ENCODE measurements around the gene MAPKAPK2.
"Not testable (repeated sequence)": the region's sequence is repeated elsewhere in the genome, so short reads cannot be mapped to it uniquely, and the experiment has no call there.

The MAPKAPK2 gene

DNA sequence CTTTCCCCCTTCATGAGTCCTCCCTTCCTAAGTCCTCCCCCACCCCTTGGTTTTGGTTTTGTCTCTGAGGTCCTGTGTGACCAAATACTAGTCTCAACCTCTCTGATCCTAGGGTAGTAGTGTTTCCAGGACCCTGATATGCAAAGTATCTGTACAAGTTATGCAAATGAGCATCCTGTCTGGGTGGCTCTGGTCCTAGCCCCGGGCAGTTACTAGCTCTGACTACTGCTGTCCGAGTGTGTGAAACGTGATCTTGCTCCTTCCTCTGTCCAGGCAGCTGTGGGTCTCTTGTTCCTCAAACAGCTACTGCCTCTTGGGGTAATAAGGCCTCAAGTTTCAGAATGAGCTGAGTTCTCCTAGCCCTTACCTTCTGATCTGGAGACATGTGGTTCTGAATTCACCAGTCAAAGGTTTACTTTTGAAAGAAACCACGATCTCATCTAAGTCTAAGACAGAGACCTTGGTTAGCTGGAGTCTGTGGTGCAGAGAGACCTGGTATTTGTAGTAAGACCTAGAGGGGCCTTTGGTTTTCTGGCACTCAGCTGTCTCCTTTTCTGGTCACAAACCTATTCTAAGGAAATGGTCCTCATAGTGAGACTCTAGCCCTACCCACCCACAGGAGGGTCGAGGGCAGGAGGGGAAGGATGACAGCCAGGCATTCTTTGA is 54.8 kb downstream of the MAPKAPK2 start:
- no peak for DNase-seq (ENCODE audit: low read depth in 2 of 2, low spot score in 1 of 2)

DNA sequence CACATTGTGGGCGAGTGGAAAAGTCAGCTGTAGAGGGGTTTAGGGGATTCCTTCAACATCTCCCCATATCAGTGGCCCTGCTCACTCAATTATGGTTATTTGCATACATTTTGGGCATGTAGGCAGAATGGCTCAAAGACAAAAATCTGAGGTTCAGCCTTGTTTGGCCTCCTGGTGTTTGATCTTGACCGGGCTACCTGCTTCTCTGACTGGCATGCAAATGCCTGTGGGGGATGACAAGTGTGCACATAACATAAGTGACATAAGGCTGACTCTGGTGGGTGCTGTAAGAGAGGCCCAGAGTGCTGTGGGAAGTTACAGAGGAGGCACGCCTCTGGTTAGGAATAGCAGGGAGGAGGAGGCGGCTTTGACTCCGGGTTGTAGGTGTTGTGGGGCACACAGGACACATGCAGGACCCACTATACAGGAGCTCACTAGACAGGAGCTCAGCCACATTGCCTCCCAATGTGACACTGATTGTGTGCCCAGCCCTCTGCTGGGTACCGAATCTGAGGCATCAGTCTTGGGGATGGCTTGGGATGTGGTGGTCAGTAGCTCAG is 56.5 kb downstream of the MAPKAPK2 start:
- no peak for DNase-seq (ENCODE audit: low read depth in 2 of 2, low spot score in 1 of 2)

DNA sequence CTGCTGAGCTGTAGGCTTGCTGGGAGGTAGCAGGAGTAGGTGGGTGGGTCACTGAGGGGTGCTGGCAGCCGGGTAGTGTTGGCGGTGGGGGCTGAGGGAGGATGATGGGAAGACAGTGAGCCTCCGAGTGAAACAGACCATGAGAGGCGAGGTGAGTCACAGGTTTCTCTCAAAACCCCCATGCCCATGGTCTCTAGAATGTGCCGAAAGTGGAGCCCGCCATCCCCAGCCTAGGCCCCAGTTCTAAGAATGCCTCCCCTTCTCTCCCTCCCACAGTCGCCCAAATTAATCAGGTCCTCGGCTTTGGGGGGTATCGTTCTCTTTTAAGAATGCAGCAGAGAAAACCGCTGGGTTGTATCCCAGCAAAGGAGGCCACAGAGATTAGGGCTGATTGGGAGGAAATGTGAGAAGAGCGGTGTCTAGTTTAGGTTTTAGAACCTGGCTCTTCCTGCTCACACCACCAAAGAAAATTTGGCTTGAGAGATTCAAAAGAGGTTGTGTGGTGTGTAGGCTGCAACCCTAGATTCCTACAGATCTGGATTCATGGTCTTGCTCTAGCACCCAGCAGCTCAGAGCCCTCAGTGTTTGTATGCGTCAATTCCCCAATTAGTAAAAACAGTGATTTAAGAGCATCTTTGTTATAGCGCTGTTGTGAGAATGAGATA is 58.1 kb downstream of the MAPKAPK2 start:
- DNase-seq (ENCODE audit: low read depth in 2 of 2, low spot score in 1 of 2) = no peak

DNA sequence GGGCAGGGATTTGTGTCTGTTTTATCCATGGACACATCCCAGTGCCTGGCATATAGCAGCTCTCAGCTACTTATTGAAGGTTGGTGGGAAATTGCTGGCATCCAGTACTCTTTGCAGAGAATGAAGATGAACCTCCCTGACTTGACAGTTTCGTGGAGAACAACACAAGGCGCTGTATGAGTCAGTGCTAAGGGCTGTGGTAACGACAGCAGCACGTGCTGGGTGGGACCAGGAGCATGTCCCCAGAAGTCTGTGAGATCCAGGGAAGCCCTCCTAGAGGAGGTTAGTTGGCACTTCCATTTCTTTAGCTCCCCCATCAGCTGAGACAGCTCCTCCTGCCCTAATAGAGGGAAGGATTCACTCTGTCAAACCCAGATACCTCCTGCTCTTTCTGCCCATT is 60.0 kb downstream of the MAPKAPK2 start:
- DNase-seq (ENCODE audit: low read depth in 2 of 2, low spot score in 1 of 2) = no peak

DNA sequence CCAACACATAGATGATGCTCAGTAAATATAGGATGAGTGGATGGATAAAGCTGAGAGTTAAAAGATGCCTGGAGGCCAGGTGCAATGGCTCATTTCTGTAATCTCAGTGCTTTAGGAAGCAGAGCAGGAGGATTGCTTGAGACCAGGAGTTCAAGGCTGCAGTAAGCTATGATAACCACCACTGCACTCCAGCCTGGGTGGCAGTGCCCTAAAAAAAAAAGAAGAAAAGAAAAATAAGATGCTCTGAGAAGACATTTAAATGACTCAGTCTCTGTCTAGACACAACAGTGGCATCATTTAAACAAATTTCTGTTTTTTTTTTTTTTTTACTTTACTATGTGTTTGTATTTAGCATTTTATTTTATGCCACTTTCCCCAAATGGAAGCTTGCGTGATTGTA is 60.6 kb downstream of the MAPKAPK2 start:
- no peak for DNase-seq (ENCODE audit: low read depth in 2 of 2, low spot score in 1 of 2)

DNA sequence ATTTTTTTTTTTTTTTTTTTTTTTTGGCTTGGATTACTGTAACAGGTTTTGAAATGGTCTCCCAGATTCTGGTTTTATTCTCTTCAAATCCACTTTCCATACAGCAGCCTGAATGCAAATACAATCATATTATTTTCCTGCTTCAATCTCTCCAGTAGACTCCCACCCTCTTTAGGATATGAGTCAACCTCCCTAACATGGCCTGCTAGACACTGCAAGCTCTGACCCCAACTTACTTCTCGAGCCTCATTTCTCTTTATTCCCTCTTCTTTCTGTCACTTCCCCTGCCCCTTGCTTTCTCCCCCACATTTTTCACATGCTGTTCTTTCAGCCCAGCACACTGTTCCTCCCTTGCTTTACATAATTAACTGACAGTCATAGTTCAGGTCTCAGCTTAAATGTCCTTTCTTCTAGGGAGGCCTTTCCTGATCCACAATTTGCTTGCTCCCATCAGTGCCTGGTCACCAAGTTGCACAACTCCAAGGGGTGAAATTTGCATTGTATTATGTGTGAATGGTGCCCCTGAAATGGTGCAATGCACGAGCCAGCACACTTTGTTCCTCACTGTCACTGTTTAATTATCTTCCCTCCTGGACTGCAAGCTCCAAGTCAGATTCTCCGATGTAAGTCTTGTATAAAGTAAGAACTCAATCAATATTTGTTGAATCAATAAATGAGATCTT is 63.8 kb downstream of the MAPKAPK2 start:
- DNase-seq (ENCODE audit: low read depth in 2 of 2, low spot score in 1 of 2) = no peak

DNA sequence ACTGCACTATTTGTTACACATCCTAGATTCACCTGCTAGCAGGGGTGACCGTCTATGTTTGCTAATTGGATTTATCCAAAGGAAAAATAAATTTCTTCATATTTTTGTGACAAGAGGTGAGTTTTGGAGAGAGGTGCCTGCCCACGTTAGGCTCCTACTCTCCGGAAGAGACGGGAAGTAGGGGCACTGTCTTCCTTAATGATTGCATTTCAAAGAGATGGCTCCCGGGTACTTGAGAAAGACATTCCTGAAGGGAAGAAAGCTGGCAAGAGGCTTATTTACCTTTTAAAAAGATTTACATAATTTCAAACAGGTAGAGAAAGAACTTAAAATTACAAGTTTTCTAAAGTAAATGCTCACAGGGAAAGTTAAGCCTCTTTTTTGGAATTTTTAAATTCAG is 67.2 kb downstream of the MAPKAPK2 start:
- DNase-seq (ENCODE audit: low read depth in 2 of 2, low spot score in 1 of 2) = no peak

DNA sequence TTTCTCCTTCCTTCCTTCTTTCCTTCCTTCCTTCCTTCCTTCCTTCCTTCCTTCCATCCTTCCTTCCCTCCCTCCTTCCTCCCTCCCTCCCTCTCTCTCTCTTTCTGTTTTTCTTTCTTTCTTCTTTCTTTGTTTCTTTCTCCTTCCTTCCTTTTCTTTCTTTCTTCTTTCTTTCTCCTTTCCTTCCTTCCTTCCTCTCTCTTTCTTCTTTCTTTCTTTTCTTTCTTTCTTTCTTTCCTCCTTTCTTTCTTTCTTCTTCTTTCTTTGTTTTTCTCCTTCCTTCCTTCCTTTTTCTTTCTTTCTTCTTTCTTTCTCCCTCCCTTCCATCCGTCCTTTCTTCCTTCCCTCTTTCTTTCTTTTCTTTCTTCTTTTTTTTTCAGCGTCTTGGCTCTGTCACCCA is 67.8 kb downstream of the MAPKAPK2 start:
- no peak for DNase-seq (ENCODE audit: low read depth in 2 of 2, low spot score in 1 of 2)

DNA sequence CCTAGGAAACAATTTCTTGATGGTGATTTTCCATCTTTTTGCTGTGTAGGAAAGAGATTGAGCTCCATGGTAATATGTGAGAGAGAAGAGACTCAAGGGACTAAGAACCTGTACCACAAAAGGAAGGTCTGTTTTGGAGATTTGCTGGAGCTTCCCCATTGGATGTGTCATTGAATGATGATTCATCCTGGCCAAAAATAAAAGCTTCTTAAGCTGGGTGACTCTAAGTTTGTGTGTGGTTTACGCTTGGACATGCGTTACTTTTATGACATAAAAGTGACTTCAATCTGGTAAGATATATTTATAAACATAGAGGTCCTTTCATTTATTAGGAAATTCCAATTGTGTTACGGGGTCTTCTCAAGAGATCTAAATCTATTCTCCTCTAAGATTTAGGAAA is 68.4 kb downstream of the MAPKAPK2 start:
- DNase-seq (ENCODE audit: low read depth in 2 of 2, low spot score in 1 of 2) = no peak

DNA sequence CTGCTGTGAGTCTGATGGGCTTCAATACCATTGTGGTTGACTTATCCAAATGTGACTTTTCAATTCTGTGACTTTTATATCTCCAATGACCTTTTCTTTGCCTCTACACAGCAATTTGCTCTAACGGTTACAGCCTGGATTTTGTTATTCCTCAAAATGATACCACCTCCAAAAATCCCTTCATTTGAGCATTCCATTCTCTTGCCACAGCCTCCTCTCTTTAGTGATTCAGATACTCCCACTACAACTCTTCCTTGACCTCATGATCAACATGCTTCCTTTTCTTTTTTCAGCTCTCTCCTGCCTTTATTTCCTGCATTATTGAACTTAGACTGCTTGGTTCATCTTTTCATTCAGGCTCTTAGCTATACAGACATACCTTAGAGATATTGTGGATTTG is 69.3 kb downstream of the MAPKAPK2 start:
- no peak for DNase-seq (ENCODE audit: low read depth in 2 of 2, low spot score in 1 of 2)

DNA sequence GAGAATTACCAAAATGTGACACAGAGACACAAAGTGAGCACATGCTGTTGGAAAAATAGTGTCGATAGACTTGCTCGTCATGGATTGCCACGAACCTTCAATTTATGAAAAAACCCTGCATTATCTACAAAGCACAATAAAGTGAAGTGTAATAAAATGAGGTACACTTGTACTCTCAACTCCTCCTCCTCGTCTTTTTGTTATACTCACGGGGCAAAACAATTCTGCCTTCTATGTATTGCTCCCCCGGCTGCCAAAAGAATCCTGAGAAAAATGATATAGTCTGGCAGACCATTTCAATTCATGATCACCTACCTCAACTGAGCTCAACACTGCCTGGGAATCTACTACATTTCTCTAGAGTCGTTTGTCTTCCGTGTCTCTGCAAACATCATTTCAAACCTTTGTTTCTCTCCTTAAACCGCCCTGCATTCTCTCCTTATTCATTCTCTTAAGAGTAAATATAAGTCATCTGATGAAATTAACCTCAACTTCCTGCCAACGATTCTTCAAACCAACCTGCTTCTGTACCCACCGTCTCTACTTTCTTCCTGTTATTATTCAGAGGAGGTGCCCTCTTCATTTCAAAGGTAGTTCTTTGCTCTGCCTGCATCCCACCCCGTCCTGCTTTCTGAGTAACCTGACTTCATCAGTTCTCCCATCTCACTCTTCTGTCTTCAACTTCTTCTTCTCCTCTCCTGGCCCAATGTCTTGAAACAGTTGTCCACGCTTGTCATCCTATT is 73.0 kb downstream of the MAPKAPK2 start:
- DNase-seq (ENCODE audit: low read depth in 2 of 2, low spot score in 1 of 2) = no peak

DNA sequence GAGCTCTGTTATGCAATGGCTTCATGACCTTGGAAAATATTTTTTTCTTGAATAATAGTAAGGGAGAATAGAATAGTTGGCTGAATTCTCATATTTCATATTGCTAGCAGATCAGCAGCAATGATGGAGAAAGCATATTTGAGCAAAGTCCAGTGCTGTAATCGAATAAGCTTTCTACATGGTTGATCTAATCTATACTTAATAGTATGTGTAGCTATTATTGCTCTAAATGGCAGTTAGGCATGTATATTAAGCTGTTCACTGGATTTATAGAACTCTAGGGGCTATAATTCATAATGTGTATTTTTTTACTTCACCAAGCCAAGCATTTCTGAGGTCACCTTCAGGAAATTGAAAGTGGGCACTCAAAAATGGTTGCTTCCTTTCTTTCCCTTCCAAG is 75.9 kb downstream of the MAPKAPK2 start:
- DNase-seq (ENCODE audit: low read depth in 2 of 2, low spot score in 1 of 2) = no peak

DNA sequence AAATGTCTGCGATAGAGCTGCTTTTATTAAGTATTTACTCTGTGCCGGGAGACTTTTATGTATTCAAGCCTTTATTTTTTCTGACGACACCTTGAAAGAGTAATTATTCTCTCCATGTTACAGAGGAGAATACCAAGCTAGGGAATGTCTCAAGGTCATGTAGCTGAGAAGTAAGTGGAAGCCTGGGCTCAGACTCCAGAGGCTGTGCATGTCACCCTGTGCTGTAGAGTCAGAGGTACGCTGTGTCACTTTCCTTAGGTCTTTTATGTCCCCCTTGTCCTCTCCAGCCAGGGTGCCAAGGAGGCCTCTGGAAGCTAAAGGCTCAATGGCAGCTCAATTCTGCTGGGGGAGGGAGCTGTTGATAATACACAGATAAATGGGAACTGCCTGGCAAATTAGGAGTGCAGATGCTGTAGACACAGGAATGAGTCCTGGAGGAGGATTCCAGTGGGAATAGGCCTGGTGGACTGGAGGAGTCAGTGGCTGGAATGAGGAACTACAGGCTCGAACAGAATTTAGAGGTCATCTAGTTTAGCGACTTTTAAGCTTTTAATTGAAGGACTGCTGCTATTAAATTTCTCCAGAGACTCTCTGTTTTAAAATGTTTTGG is 76.6 kb downstream of the MAPKAPK2 start:
- DNase-seq (ENCODE audit: low read depth in 2 of 2, low spot score in 1 of 2) = no peak

DNA sequence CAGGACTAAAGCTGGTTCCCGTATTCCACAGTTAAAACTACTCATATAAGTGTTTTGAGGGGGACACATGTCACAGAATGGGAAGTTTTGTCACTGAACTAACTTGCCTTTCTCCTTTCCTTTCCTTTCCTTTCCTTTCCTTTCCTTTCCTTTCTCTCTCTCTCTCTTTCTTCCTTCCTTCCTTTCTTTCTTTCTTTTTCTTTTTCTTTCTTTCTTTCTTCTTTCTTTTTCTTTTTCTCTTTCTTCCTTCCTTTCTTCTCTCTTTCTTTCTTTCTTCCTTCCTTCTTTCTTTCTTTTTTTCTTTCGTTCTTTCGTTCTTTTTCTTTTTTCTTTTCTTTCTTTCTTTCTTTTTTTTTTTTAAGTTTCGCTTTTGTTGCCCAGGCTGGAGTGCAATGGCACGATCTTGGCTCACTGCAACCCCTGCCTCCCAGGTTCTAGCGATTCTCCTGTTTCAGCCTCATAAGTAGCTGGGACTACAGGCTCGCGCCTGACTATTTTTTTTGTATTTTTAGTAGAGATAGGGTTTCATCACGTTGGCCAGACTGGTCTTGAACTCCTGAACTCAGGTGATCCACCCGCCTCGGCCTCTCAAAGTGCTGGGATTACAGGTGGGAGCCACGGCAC is 78.1 kb downstream of the MAPKAPK2 start:
- DNase-seq (ENCODE audit: low read depth in 2 of 2, low spot score in 1 of 2) = not testable (repeated sequence)

DNA sequence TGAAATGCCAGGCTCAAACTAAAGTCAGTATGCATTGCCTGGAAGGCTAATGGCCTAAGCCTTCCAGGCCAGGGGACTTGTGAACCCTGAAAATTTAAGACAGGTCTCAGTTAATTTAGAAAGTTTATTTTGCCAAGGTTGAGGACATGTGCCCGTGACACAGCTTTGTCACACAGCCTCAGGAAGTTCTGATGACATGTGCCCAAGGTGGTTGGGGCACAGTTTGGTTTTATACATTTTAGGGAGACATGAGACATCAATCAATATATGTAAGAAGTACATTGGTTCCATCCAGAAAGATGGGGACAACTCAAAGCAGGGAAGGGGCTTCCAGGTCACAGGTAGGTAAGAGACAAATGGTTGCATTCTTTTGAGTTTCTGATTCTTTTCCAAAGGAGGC is 81.1 kb downstream of the MAPKAPK2 start:
- DNase-seq (ENCODE audit: low read depth in 2 of 2, low spot score in 1 of 2) = not testable (repeated sequence)

DNA sequence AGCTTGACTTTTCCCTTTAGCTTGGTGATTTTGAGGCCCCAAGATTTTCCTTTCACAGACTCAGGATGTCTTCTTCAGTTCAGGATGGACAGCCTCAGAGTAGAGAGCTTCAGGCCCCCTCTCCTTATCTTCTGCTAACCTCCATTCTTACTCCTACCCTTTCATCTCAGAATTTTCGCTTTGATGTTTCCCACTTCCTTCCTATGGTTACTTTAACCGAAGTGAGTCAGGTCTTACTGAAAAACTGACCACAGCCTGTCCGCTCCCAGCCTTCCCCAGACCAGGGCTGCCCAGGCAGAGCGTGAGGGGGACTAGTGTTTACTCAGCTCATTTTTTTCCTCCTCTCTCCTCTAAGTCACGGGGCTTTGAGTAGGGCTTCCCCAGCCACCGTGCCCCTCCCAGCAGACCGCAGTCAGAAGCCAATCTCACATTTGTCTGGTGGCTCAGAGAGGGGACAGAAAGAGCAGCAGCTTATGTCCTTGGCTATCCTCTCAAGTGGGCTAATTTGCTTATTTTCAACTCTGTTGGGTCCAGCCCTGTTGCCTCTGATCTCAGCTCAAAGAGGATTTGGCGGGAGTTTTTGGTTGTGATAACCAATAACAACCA is 81.6 kb downstream of the MAPKAPK2 start:
- DNase-seq (ENCODE audit: low read depth in 2 of 2, low spot score in 1 of 2) = peak; percentile 32 to 49

DNA sequence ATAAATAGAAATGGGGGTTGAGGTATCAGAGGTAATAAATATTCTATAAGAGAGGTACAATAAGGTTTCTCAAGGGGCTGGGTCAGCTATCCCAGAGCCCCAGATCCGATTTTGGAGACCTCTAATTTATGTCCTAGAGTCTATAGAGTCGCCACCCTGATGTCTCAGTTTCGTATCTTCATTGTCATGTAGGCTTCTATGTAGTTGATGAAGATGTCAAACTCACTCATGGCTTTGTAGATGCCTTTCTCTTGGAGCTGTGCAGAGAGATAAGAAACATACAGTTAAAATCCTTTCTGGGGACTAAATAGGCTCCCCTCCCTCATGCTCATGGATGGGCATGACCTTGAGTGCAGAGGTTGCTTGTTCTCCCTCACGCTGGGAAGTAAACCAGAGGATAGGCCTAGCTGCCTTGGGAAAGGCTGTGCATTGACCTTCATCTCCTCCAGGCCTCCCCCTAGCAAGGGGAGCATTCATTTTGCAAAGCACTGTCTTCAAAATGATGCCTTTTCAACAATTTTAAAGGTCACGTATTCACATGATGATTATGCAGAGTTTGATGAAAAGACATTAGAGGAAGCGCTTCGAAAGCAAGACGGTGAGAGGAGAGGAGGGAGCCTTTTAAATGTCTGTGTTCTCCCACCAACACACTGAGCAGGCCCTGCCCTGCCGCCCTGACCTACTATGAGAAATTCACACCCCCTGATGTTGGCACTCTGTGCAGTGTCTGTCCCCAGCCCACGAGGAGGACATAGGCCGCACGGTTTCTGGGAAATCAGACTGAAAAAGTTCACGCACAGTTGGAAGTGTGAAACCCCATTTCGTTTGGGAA is 84.0 kb downstream of the MAPKAPK2 start:
- no peak for DNase-seq (ENCODE audit: low read depth in 2 of 2, low spot score in 1 of 2)

DNA sequence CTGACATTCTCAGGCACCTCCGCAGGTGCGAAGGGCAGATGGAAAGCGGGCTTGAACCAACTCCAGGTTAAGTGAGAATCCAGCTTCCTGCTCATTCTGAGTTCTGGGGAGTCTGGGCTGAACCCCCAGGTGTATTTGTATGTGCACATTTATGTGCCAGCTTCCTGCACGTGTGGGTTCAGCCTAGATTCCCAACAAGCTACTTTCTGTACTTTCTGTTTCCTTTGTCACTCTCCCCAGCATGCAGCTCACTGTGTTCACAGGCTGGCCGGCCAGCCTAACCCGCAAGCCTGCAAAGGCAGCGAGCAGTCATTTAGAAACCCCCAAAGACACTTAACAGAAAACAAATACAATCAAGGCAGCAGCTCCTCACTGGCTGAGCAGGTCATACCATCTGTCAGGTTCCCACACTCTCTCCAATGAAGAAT is 84.6 kb downstream of the MAPKAPK2 start:
- no peak for DNase-seq (ENCODE audit: low read depth in 2 of 2, low spot score in 1 of 2)

All from stimulated activated CD8-positive, alpha-beta memory T cell treated with anti-CD3 and anti-CD28 coated beads, Interleukin-4, amount 100 ng/mL, for 1 hour (primary cell).